K562 (cell line): ENCODE data around the gene MPIG6B. TPM values are rescaled to one million over a fixed set of nuclear protein-coding genes. Genes with fewer than 3 reads are reported as not detected.

ENCODE experiments used
- CBX2 ChIP-seq: fragments of 200-600 bp; sonication (generic); IDR thresholded peaks from one replicate; pipeline ENCODE4 v1.6.1; 2012; ENCODE audit warnings: mild to moderate bottlenecking, low read length, inconsistent platforms; ENCODE audit not compliant: insufficient read depth, poor library complexity, severe bottlenecking
- GATA2 ChIP-seq: sonication (generic); formaldehyde crosslinking; IDR thresholded peaks from 2 replicates; pipeline ENCODE4 v1.4.0; 2020; ENCODE audit warnings: mild to moderate bottlenecking, missing genetic modification reagents
- GTF2A2 ChIP-seq: IDR thresholded peaks from 2 replicates; pipeline ENCODE4 v1.6.1; 2016; ENCODE audit warnings: mild to moderate bottlenecking, missing genetic modification characterization, missing compliant biosample characterization
- HMG20A ChIP-seq: fragments of 450-650 bp; formaldehyde crosslinking; conservative IDR thresholded peaks from 2 replicates; pipeline ENCODE4 v1.4.0; 2020; ENCODE audit warnings: mild to moderate bottlenecking, mixed read lengths
- PML ChIP-seq: IDR thresholded peaks from 2 replicates; pipeline ENCODE4 v1.6.1; 2012; ENCODE audit warnings: low read length, inconsistent platforms
- ZKSCAN1 ChIP-seq: fragments of 150-350 bp; IDR thresholded peaks from 2 replicates; pipeline ENCODE4 v1.6.1; 2016; ENCODE audit warnings: low read depth, low read length
- ZNF124 ChIP-seq: sonication (generic); formaldehyde crosslinking; IDR thresholded peaks from 2 replicates; pipeline ENCODE4 v1.8.1; 2022; ENCODE audit warnings: missing genetic modification reagents
- ZNF347 ChIP-seq: fragments of 450-650 bp; formaldehyde crosslinking; IDR thresholded peaks from 2 replicates; pipeline ENCODE4 v1.4.0; 2020; ENCODE audit warnings: low read depth, mild to moderate bottlenecking, moderate library complexity
- polyA plus RNA-seq, 8 experiments: library from polyadenylated mRNA; depleted of rRNA in 4 of 8; stranded (reverse) in 5 of 8; unstranded in 3 of 8; fragments of >200 nt; fragmentation: Nextera tagmentation in 2 of 8; fragmentation: Illumina TruSeq in 1 of 8; extraction: Ambion mirVana in 2 of 8; extraction: Trizol in 1 of 8; gene quantifications; 2 replicates each; pipeline versions ENCODE4 v1.2.1 to v1.2.3, GENCODE V29; 2011 to 2014; ENCODE audit warnings: inconsistent platforms in 1 of 8, missing spikeins in 1 of 8
- total RNA-seq, 7 experiments: library from RNA; depleted of rRNA in 6 of 7; stranded (reverse); fragments of >200 nt in 6 of 7; fragmentation: Illumina TruSeq in 2 of 7; extraction: Trizol in 2 of 7; gene quantifications; 2 replicates each; pipeline versions ENCODE4 v1.2.1 to v1.2.3, GENCODE V29; 2011 to 2021; ENCODE audit warnings: low replicate concordance in 1 of 7
- TF ChIP-seq, protein P1 (sequence below): fragments of 200-600 bp; sonication (generic); IDR thresholded peaks from one replicate; pipeline ENCODE4 v1.6.1; 2012; ENCODE audit warnings: mild to moderate bottlenecking, low read depth, low read length, inconsistent platforms
- TF ChIP-seq, protein P2 (sequence below): fragments of 450-650 bp; IDR thresholded peaks from 2 replicates; pipeline ENCODE4 v1.6.1; 2016
- TF ChIP-seq, protein P3 (sequence below): IDR thresholded peaks from 3 replicates; pipeline ENCODE4 v1.6.1; 2011; ENCODE audit warnings: borderline replicate concordance, mild to moderate bottlenecking; ENCODE audit not compliant: insufficient read length, insufficient read depth

MPIG6B gene
- total and polyA plus RNA-seq, 9 of the 15 experiments (the other 6 are each of a cell fraction or from before 2014, with no cell fraction given) = 0.11 to 1.2 (median 0.28) TPM; not detected in 1

DNA sequence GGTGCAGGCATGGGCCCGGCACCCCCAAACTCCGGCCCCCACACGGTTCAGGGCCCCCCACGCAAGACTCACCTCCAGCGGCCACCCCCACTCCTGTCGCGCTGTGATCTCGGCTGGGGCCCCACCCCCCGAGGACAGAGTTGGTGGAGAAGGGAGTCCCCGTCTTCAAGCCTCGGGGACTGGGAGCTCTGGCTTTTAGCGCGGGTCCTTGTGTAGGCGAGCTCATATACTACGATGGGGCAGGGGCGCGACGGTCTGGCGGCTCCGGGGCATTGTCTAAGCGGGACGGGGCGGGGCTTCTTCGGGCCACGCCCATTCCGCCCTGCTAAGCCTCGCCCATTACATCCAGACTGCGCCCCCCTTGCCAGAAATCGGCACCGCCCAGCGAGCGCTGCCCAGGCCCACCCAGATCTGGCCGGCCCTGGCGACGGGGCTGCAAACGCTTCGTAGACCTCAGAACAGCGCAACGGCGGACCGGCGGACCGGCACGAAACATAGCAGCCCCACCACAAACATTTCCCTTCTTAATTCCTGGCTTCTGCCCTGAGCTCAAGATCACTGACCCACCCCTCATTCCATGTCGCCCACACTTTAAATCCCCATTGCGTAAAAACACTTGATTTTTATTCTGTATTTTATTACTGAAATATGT, 6.9 kb downstream of the MPIG6B start (continued):
- TF ChIP-seq HMG20A (CRISPR knock-in tag) (peak; percentile 94), CBX2 (no peak), GTF2A2 (no peak), ZKSCAN1 (peak; percentile 46; the same call in 1 of the 2 replicates), ZNF347 (CRISPR knock-in tag) (peak; percentile 96), GATA2 (no peak), PML (peak; percentile 86), ZNF124 (no peak)
- TF ChIP-seq, protein P1, sequence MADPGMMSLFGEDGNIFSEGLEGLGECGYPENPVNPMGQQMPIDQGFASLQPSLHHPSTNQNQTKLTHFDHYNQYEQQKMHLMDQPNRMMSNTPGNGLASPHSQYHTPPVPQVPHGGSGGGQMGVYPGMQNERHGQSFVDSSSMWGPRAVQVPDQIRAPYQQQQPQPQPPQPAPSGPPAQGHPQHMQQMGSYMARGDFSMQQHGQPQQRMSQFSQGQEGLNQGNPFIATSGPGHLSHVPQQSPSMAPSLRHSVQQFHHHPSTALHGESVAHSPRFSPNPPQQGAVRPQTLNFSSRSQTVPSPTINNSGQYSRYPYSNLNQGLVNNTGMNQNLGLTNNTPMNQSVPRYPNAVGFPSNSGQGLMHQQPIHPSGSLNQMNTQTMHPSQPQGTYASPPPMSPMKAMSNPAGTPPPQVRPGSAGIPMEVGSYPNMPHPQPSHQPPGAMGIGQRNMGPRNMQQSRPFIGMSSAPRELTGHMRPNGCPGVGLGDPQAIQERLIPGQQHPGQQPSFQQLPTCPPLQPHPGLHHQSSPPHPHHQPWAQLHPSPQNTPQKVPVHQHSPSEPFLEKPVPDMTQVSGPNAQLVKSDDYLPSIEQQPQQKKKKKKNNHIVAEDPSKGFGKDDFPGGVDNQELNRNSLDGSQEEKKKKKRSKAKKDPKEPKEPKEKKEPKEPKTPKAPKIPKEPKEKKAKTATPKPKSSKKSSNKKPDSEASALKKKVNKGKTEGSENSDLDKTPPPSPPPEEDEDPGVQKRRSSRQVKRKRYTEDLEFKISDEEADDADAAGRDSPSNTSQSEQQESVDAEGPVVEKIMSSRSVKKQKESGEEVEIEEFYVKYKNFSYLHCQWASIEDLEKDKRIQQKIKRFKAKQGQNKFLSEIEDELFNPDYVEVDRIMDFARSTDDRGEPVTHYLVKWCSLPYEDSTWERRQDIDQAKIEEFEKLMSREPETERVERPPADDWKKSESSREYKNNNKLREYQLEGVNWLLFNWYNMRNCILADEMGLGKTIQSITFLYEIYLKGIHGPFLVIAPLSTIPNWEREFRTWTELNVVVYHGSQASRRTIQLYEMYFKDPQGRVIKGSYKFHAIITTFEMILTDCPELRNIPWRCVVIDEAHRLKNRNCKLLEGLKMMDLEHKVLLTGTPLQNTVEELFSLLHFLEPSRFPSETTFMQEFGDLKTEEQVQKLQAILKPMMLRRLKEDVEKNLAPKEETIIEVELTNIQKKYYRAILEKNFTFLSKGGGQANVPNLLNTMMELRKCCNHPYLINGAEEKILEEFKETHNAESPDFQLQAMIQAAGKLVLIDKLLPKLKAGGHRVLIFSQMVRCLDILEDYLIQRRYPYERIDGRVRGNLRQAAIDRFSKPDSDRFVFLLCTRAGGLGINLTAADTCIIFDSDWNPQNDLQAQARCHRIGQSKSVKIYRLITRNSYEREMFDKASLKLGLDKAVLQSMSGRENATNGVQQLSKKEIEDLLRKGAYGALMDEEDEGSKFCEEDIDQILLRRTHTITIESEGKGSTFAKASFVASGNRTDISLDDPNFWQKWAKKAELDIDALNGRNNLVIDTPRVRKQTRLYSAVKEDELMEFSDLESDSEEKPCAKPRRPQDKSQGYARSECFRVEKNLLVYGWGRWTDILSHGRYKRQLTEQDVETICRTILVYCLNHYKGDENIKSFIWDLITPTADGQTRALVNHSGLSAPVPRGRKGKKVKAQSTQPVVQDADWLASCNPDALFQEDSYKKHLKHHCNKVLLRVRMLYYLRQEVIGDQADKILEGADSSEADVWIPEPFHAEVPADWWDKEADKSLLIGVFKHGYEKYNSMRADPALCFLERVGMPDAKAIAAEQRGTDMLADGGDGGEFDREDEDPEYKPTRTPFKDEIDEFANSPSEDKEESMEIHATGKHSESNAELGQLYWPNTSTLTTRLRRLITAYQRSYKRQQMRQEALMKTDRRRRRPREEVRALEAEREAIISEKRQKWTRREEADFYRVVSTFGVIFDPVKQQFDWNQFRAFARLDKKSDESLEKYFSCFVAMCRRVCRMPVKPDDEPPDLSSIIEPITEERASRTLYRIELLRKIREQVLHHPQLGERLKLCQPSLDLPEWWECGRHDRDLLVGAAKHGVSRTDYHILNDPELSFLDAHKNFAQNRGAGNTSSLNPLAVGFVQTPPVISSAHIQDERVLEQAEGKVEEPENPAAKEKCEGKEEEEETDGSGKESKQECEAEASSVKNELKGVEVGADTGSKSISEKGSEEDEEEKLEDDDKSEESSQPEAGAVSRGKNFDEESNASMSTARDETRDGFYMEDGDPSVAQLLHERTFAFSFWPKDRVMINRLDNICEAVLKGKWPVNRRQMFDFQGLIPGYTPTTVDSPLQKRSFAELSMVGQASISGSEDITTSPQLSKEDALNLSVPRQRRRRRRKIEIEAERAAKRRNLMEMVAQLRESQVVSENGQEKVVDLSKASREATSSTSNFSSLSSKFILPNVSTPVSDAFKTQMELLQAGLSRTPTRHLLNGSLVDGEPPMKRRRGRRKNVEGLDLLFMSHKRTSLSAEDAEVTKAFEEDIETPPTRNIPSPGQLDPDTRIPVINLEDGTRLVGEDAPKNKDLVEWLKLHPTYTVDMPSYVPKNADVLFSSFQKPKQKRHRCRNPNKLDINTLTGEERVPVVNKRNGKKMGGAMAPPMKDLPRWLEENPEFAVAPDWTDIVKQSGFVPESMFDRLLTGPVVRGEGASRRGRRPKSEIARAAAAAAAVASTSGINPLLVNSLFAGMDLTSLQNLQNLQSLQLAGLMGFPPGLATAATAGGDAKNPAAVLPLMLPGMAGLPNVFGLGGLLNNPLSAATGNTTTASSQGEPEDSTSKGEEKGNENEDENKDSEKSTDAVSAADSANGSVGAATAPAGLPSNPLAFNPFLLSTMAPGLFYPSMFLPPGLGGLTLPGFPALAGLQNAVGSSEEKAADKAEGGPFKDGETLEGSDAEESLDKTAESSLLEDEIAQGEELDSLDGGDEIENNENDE = peak; percentile 27
- TF ChIP-seq, protein P2, sequence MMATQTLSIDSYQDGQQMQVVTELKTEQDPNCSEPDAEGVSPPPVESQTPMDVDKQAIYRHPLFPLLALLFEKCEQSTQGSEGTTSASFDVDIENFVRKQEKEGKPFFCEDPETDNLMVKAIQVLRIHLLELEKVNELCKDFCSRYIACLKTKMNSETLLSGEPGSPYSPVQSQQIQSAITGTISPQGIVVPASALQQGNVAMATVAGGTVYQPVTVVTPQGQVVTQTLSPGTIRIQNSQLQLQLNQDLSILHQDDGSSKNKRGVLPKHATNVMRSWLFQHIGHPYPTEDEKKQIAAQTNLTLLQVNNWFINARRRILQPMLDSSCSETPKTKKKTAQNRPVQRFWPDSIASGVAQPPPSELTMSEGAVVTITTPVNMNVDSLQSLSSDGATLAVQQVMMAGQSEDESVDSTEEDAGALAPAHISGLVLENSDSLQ = no peak
- TF ChIP-seq, protein P3, sequence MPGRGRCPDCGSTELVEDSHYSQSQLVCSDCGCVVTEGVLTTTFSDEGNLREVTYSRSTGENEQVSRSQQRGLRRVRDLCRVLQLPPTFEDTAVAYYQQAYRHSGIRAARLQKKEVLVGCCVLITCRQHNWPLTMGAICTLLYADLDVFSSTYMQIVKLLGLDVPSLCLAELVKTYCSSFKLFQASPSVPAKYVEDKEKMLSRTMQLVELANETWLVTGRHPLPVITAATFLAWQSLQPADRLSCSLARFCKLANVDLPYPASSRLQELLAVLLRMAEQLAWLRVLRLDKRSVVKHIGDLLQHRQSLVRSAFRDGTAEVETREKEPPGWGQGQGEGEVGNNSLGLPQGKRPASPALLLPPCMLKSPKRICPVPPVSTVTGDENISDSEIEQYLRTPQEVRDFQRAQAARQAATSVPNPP = no peak
